PFSK-1 (cell line): ENCODE results near the gene L3MBTL4.

ENCODE experiments used
- POLR2AphosphoS5 ChIP-seq: IDR thresholded peaks from 2 replicates; pipeline ENCODE4 v1.6.1; 2012; ENCODE audit warnings: low read depth, mild to moderate bottlenecking, control low read depth, low read length, moderate library complexity
- REST ChIP-seq, 2 experiments: IDR thresholded peaks; 2 replicates each; pipeline versions ENCODE4 v1.6.1 to v1.8.0; 2011 to 2012; ENCODE audit warnings: low read depth in 2 of 2, low read length in 2 of 2, control low read depth in 1 of 2, inconsistent platforms in 1 of 2, mild to moderate bottlenecking in 1 of 2, moderate library complexity in 1 of 2; ENCODE audit not compliant: insufficient read depth in 1 of 2
- SIN3A ChIP-seq: IDR thresholded peaks from 2 replicates; pipeline ENCODE4 v1.6.1; 2012; ENCODE audit warnings: mild to moderate bottlenecking, low read length, moderate library complexity, borderline replicate concordance; ENCODE audit not compliant: insufficient read depth
- TAF1 ChIP-seq: IDR thresholded peaks from 2 replicates; pipeline ENCODE4 v1.6.1; 2012; ENCODE audit warnings: low read length, control low read depth, borderline replicate concordance; ENCODE audit not compliant: insufficient read depth

- TF ChIP-seq POLR2AphosphoS5, result no peak
- TF ChIP-seq SIN3A, result no peak
- no peak for TF ChIP-seq REST (IDR thresholded peaks at IDR 0.05; ENCODE audit: insufficient read depth in 1 of 2, low read depth in 2 of 2, low read length in 2 of 2)
- TF ChIP-seq TAF1, result no peak
Observed at GRCh38 chr18:6370410-6370809, 44.3 kb downstream of the L3MBTL4 start.
